ENCODE data around the gene CNGA3.

Gene CNGA3

GRCh38 chr2:98444436-98445176 lies 98.3 kb downstream of the CNGA3 start, which contains the start of gene INPP4A:
Gene INPP4A (plus strand): TSS chr2:98444858. CDS start chr2:98520049, 75,191 bp downstream.
- DNase-seq (ENCODE audit: low spot score): peak; percentile 80

GRCh38 chr2:98445177-98445682 lies 99.0 kb downstream of the CNGA3 start:
- DNase-seq (ENCODE audit: low spot score): no peak

- no peak for DNase-seq (ENCODE audit: low spot score)
Observed at GRCh38 chr2:98445683-98446581, 99.7 kb downstream of the CNGA3 start.

GRCh38 chr2:98446850-98447249 lies 100.6 kb downstream of the CNGA3 start:
- DNase-seq (ENCODE audit: low spot score): no peak
